GM21447 (cell line): Measurements from ENCODE around the gene ITGB1.
"Not testable (repeated sequence)": the region's sequence is repeated elsewhere in the genome, so short reads cannot be mapped to it uniquely, and the experiment has no call there.

ENCODE experiments used
- ATAC-seq: cut with Tn5 transposase; IDR thresholded peaks from one replicate; pipeline ENCODE4 v1.9.1; 2021; ENCODE audit not compliant: unreplicated experiment

Gene ITGB1

GRCh38 chr10:32958085-32959005 lies at the start of gene ITGB1:
ITGB1 (minus strand) TSS chr10:32958230; CDS start chr10:32935558, 22,672 bp downstream.
- ATAC-seq, result peak; percentile 54

GRCh38 chr10:33006342-33006887 lies 48.4 kb upstream of the ITGB1 start:
- ATAC-seq, result no peak

GRCh38 chr10:33005322-33006301 lies 47.6 kb upstream of the ITGB1 start:
- ATAC-seq, result peak; percentile 82

- no peak for ATAC-seq
These were observed 44.0 kb upstream of the ITGB1 start for GRCh38 chr10:33001908-33002492.

GRCh38 chr10:32998060-32998581 lies 40.1 kb upstream of the ITGB1 start:
- ATAC-seq, result not testable (repeated sequence)

GRCh38 chr10:32995751-32996150 lies 37.7 kb upstream of the ITGB1 start:
- ATAC-seq, result peak; percentile 84

- ATAC-seq, result no peak
These were observed 37.1 kb upstream of the ITGB1 start for GRCh38 chr10:32995066-32995622.

GRCh38 chr10:32994632-32995031 lies 36.6 kb upstream of the ITGB1 start:
- ATAC-seq, result not testable (repeated sequence)

GRCh38 chr10:32992310-32992709 lies 34.3 kb upstream of the ITGB1 start:
- ATAC-seq, result not testable (repeated sequence)

- no peak for ATAC-seq
These were observed 32.8 kb upstream of the ITGB1 start for GRCh38 chr10:32990811-32991210.

- ATAC-seq, result no peak
These were observed 30.6 kb upstream of the ITGB1 start for GRCh38 chr10:32988604-32989003.

GRCh38 chr10:32987172-32987571 lies 29.1 kb upstream of the ITGB1 start:
- no peak for ATAC-seq

GRCh38 chr10:32985775-32986350 lies 27.8 kb upstream of the ITGB1 start:
- ATAC-seq, result no peak

- ATAC-seq, result no peak
These were observed 27.3 kb upstream of the ITGB1 start for GRCh38 chr10:32985341-32985764.

- no peak for ATAC-seq
These were observed 26.1 kb upstream of the ITGB1 start for GRCh38 chr10:32984003-32984600.

- no peak for ATAC-seq
These were observed 25.2 kb upstream of the ITGB1 start for GRCh38 chr10:32982911-32983909.

GRCh38 chr10:32982293-32982709 lies 24.3 kb upstream of the ITGB1 start:
- no peak for ATAC-seq

GRCh38 chr10:32981760-32982159 lies 23.7 kb upstream of the ITGB1 start:
- no peak for ATAC-seq
